SK-N-SH treated with all-trans-retinoic acid at 6 μM for 48 hours (cell line): ENCODE measurements around the gene DNLZ.
"Not testable (repeated sequence)": the region's sequence is repeated elsewhere in the genome, so short reads cannot be mapped to it uniquely, and the experiment has no call there.

Experiments
- ATAC-seq: fragments of 200-7000 bp; cut with Tn5 transposase; 3 replicates; pipeline ENCODE4 v1.9.1; 2020; ENCODE audit warnings: mild to moderate bottlenecking, moderate library complexity
- ARNTL ChIP-seq: fragments of 450-650 bp; formaldehyde crosslinking; IDR thresholded peaks from 2 replicates; pipeline ENCODE4 v1.5.0; 2020; ENCODE audit warnings: low read depth, mild to moderate bottlenecking, moderate library complexity, borderline replicate concordance
- BACH2 ChIP-seq: fragments of 250-450 bp; sonication (Bioruptor Pico); IDR thresholded peaks from 2 replicates; pipeline ENCODE4 v1.9.0; 2021; ENCODE audit warnings: mild to moderate bottlenecking, borderline replicate concordance
- CSDC2 ChIP-seq: fragments of 250-450 bp; sonication (Bioruptor Pico); IDR thresholded peaks from 2 replicates; pipeline ENCODE4 v1.5.0; 2020; ENCODE audit warnings: mild to moderate bottlenecking, moderate library complexity
- CSRNP3 ChIP-seq: fragments of 250-450 bp; sonication (Bioruptor Pico); IDR thresholded peaks from 2 replicates; pipeline ENCODE4 v1.5.1; 2021; ENCODE audit warnings: mild to moderate bottlenecking, moderate library complexity
- POU6F1 ChIP-seq: fragments of 250-450 bp; sonication (Bioruptor Pico); IDR thresholded peaks from 2 replicates; pipeline ENCODE4 v1.8.0; 2021; ENCODE audit warnings: low read depth, mild to moderate bottlenecking, moderate library complexity, borderline replicate concordance
- PPARA ChIP-seq: fragments of 250-450 bp; sonication (Bioruptor Pico); IDR thresholded peaks from 2 replicates; pipeline ENCODE4 v1.5.0; 2020; ENCODE audit warnings: mild to moderate bottlenecking, borderline replicate concordance
- RARB ChIP-seq: fragments of 250-450 bp; sonication (Bioruptor Pico); IDR thresholded peaks from 2 replicates; pipeline ENCODE4 v1.8.0; 2021; ENCODE audit warnings: mild to moderate bottlenecking, moderate library complexity
- SNAI2 ChIP-seq: fragments of 250-450 bp; sonication (Bioruptor Pico); IDR thresholded peaks from 2 replicates; pipeline ENCODE4 v1.5.0; 2020; ENCODE audit warnings: mild to moderate bottlenecking, moderate library complexity
- TOX ChIP-seq: fragments of 250-450 bp; sonication (Bioruptor Pico); IDR thresholded peaks from 2 replicates; pipeline ENCODE4 v1.8.0; 2021; ENCODE audit warnings: mild to moderate bottlenecking, moderate library complexity, borderline replicate concordance
- ZFP3 ChIP-seq: fragments of 250-450 bp; sonication (Bioruptor Pico); IDR thresholded peaks from 2 replicates; pipeline ENCODE4 v1.5.0; 2020; ENCODE audit warnings: mild to moderate bottlenecking, moderate library complexity
- ZFP30 ChIP-seq: fragments of 450-650 bp; formaldehyde crosslinking; IDR thresholded peaks from 2 replicates; pipeline ENCODE4 v1.5.0; 2022; ENCODE audit warnings: mild to moderate bottlenecking, moderate library complexity
- ZNF70 ChIP-seq: fragments of 450-650 bp; formaldehyde crosslinking; IDR thresholded peaks from 2 replicates; pipeline ENCODE4 v1.5.0; 2020; ENCODE audit warnings: mild to moderate bottlenecking, moderate library complexity
- TF ChIP-seq, protein P1 (sequence below): fragments of 250-450 bp; sonication (Bioruptor Pico); IDR thresholded peaks from 2 replicates; pipeline ENCODE4 v1.5.0; 2020; ENCODE audit warnings: mild to moderate bottlenecking, moderate library complexity
- TF ChIP-seq, protein P2 (sequence below): fragments of 250-450 bp; sonication (Bioruptor Pico); IDR thresholded peaks from 2 replicates; pipeline ENCODE4 v1.8.0; 2020; ENCODE audit warnings: mild to moderate bottlenecking, moderate library complexity, borderline replicate concordance

DNLZ gene

GRCh38 chr9:136407911-136408310 lies 44.4 kb upstream of the DNLZ start (continued):
- TF ChIP-seq CSRNP3 (CRISPR knock-in tag) (no peak), ZFP3 (CRISPR knock-in tag) (no peak), SNAI2 (CRISPR knock-in tag) (no peak), ZNF70 (CRISPR knock-in tag) (no peak), CSDC2 (CRISPR knock-in tag) (no peak), ZFP30 (CRISPR knock-in tag) (no peak)

DNA sequence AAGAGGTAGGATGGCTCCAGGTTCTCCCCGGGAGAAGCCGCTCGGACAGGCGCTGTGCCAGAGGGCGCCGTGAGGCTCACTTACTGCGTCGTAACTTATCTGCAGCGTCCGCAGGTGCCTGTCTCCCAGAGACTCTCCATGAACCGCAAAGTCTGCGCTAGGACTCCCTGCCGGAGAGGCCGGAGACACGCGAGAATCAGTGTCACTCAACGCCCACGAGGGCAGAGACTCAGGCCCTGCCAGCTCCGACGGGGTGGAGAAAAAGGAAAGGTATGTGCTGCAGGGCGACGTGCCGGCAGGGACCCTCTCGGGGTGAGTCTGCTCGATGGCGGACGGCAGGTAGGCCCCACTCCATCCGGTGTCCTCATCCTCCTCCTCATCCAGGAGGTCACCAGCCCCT lies 43.5 kb upstream of the DNLZ start:
- not testable (repeated sequence) for ATAC-seq

- not testable (repeated sequence) for ATAC-seq
Measured at GRCh38 chr9:136405904-136406303, 42.4 kb upstream of the DNLZ start.

- no peak for TF ChIP-seq BACH2 (CRISPR knock-in tag)
- TF ChIP-seq RARB (CRISPR knock-in tag): no peak
- no peak for TF ChIP-seq ARNTL (CRISPR knock-in tag)
- TF ChIP-seq POU6F1 (CRISPR knock-in tag): no peak
- no peak for TF ChIP-seq PPARA
- no peak for ATAC-seq
Measured at GRCh38 chr9:136405481-136405880, 41.9 kb upstream of the DNLZ start.

DNA sequence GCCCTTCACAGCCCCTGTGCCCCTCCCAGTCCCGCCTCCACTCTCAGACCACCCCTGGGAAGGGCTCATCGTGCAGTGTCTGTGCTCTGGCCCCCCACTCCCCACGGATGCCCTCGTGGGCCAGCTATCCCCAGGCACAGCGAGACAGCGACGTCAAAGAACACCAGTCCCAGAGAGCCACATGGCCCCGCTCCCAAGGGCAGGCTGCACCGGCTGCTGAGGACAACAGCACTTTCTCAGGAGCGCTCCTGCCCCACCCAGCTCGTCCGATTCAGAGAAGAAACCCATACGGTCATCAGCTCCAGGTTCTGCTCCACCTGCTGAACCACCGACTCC lies 41.2 kb upstream of the DNLZ start:
- ATAC-seq: no peak

More for the DNA sequence above, 41.2 kb upstream of the DNLZ start:
- TF ChIP-seq PPARA: no peak
- TF ChIP-seq RARB (CRISPR knock-in tag): no peak
- TF ChIP-seq ZFP30 (CRISPR knock-in tag): no peak
- TF ChIP-seq, protein P1, sequence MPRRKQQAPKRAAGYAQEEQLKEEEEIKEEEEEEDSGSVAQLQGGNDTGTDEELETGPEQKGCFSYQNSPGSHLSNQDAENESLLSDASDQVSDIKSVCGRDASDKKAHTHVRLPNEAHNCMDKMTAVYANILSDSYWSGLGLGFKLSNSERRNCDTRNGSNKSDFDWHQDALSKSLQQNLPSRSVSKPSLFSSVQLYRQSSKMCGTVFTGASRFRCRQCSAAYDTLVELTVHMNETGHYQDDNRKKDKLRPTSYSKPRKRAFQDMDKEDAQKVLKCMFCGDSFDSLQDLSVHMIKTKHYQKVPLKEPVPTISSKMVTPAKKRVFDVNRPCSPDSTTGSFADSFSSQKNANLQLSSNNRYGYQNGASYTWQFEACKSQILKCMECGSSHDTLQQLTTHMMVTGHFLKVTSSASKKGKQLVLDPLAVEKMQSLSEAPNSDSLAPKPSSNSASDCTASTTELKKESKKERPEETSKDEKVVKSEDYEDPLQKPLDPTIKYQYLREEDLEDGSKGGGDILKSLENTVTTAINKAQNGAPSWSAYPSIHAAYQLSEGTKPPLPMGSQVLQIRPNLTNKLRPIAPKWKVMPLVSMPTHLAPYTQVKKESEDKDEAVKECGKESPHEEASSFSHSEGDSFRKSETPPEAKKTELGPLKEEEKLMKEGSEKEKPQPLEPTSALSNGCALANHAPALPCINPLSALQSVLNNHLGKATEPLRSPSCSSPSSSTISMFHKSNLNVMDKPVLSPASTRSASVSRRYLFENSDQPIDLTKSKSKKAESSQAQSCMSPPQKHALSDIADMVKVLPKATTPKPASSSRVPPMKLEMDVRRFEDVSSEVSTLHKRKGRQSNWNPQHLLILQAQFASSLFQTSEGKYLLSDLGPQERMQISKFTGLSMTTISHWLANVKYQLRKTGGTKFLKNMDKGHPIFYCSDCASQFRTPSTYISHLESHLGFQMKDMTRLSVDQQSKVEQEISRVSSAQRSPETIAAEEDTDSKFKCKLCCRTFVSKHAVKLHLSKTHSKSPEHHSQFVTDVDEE (CRISPR knock-in tag): no peak
- TF ChIP-seq, protein P2, sequence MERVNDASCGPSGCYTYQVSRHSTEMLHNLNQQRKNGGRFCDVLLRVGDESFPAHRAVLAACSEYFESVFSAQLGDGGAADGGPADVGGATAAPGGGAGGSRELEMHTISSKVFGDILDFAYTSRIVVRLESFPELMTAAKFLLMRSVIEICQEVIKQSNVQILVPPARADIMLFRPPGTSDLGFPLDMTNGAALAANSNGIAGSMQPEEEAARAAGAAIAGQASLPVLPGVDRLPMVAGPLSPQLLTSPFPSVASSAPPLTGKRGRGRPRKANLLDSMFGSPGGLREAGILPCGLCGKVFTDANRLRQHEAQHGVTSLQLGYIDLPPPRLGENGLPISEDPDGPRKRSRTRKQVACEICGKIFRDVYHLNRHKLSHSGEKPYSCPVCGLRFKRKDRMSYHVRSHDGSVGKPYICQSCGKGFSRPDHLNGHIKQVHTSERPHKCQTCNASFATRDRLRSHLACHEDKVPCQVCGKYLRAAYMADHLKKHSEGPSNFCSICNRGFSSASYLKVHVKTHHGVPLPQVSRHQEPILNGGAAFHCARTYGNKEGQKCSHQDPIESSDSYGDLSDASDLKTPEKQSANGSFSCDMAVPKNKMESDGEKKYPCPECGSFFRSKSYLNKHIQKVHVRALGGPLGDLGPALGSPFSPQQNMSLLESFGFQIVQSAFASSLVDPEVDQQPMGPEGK: no peak
- TF ChIP-seq ARNTL (CRISPR knock-in tag): no peak
- TF ChIP-seq BACH2 (CRISPR knock-in tag): no peak
- TF ChIP-seq TOX (CRISPR knock-in tag): no peak
